B cell (primary cell): ENCODE results near the gene NTN1. TPM values are rescaled to one million over a fixed set of nuclear protein-coding genes. Genes with fewer than 3 reads are reported as not detected.
"Not testable (repeated sequence)": the region's sequence is repeated elsewhere in the genome, so short reads cannot be mapped to it uniquely, and the experiment has no call there.

Source experiments
- ATAC-seq: fragments of 200-7000 bp; cut with Tn5 transposase; one replicate; pipeline ENCODE4 v1.10.0; 2021; ENCODE audit warnings: low read depth, mild to moderate bottlenecking, moderate number of reproducible peaks, moderate library complexity
- CTCF ChIA-PET: fragments of 350-600 bp; sonication (Branson Sonifier 250); formaldehyde crosslinking; loops from one replicate; lab custom pipeline; 2021; ENCODE audit warnings: antibody characterized with exemption, inconsistent platforms; lab: Charles Lee
- POLR2A ChIA-PET: fragments of 350-600 bp; sonication (Branson Sonifier 250); formaldehyde crosslinking; loops from one replicate; lab custom pipeline; 2021; ENCODE audit warnings: antibody characterized with exemption; lab: Charles Lee
- DNase-seq: peaks from one replicate; pipeline ENCODE4 v3.0.0; 2013
- H2AFZ ChIP-seq: 2 replicates; pipeline ENCODE4 v1.6.1; 2012; ENCODE audit warnings: mild to moderate bottlenecking, low read depth, low read length; ENCODE audit not compliant: insufficient read depth, poor library complexity, severe bottlenecking
- H3K27ac ChIP-seq, 2 donors: 1 replicate in 1 of 2; 2 replicates in 1 of 2; pipeline ENCODE4 v1.5.1; 2012 to 2013; ENCODE audit warnings: low read length in 2 of 2, mild to moderate bottlenecking in 2 of 2, moderate library complexity in 1 of 2
- H3K27me3 ChIP-seq, 4 experiments: fragments of 200-600 bp in 1 of 4; sonication (generic) in 1 of 4; replicated peaks in 1 of 4; 1 replicate in 2 of 4; 2 replicates in 2 of 4; pipeline versions ENCODE4 v1.6.1 to v1.7.0; 2013 to 2016; ENCODE audit warnings: low read length in 3 of 4, mild to moderate bottlenecking in 2 of 4, mixed read lengths in 1 of 4, moderate library complexity in 1 of 4; ENCODE audit not compliant: insufficient read depth in 4 of 4, control insufficient read depth in 3 of 4; ENCODE audit errors: control extremely low read depth in 1 of 4
- H3K36me3 ChIP-seq, 2 experiments: replicated peaks in 1 of 2; 1 replicate in 1 of 2; 2 replicates in 1 of 2; pipeline versions ENCODE4 v1.6.1 to v1.7.1; 2013; ENCODE audit warnings: low read length in 1 of 2; ENCODE audit not compliant: insufficient read depth in 2 of 2, control insufficient read depth in 1 of 2; ENCODE audit errors: control extremely low read depth in 1 of 2, extremely low read depth in 1 of 2
- H3K4me1 ChIP-seq, 2 donors: fragments of 200-600 bp in 1 of 2; sonication (generic) in 1 of 2; 1 replicate in 1 of 2; 2 replicates in 1 of 2; pipeline versions ENCODE4 v1.5.1 to v1.6.1; 2013 to 2017; ENCODE audit warnings: low read length in 2 of 2; ENCODE audit not compliant: control insufficient read depth in 2 of 2, insufficient read depth in 2 of 2
- H3K4me2 ChIP-seq: replicated peaks from 2 replicates; pipeline ENCODE3; 2012; ENCODE audit warnings: mild to moderate bottlenecking, low read depth, low read length; ENCODE audit not compliant: poor library complexity, severe bottlenecking
- H3K4me3 ChIP-seq, 5 experiments: fragments of 200-600 bp in 1 of 5; sonication (generic) in 1 of 5; 1 replicate in 3 of 5; 2 replicates in 2 of 5; pipeline versions ENCODE4 v1.5.1 to v1.7.0; 2011 to 2016; ENCODE audit warnings: low read length in 4 of 5, mild to moderate bottlenecking in 4 of 5, low read depth in 2 of 5, control low read depth in 1 of 5, moderate library complexity in 1 of 5; ENCODE audit not compliant: insufficient read depth in 1 of 5; ENCODE audit errors: control extremely low read depth in 1 of 5, extremely low read depth in 1 of 5
- H3K79me2 ChIP-seq: fragments of 200-600 bp; sonication (generic); one replicate; pipeline ENCODE4 v1.6.0; 2016; ENCODE audit warnings: low read length; ENCODE audit not compliant: control insufficient read depth, insufficient read depth
- H3K9ac ChIP-seq: fragments of 200-600 bp; sonication (generic); 2 replicates; pipeline ENCODE4 v1.6.1; 2017; ENCODE audit warnings: mild to moderate bottlenecking, low read length, moderate library complexity
- H3K9me3 ChIP-seq, 3 donors: one replicate each; pipeline versions ENCODE4 v1.6.1 to v1.7.1; 2013; ENCODE audit warnings: low read length in 2 of 3; ENCODE audit not compliant: control insufficient read depth in 2 of 3, insufficient read depth in 1 of 3; ENCODE audit errors: control extremely low read depth in 1 of 3
- H4K20me1 ChIP-seq: 2 replicates; pipeline ENCODE4 v1.6.0; 2012; ENCODE audit warnings: mild to moderate bottlenecking, low read length; ENCODE audit not compliant: insufficient read depth, control insufficient read depth, poor library complexity, severe bottlenecking
- H3K27ac Mint-ChIP-seq: one replicate; pipeline ENCODE4 v1.8.0; 2021; ENCODE audit warnings: mixed read lengths
- H3K27me3 Mint-ChIP-seq: one replicate; pipeline ENCODE4 v1.8.0; 2021; ENCODE audit warnings: mixed read lengths
- H3K4me1 Mint-ChIP-seq: one replicate; pipeline ENCODE4 v1.8.0; 2021; ENCODE audit warnings: mixed read lengths
- H3K4me3 Mint-ChIP-seq: one replicate; pipeline ENCODE4 v1.8.0; 2021; ENCODE audit warnings: mixed read lengths
- H3K9me3 Mint-ChIP-seq: one replicate; pipeline ENCODE4 v1.8.0; 2022; ENCODE audit warnings: mixed read lengths; ENCODE audit not compliant: insufficient read depth
- CTCF ChIP-seq: fragments of 200-600 bp; IDR thresholded peaks from one replicate; pipeline ENCODE4 v1.8.0; 2022; ENCODE audit warnings: antibody characterized with exemption, mild to moderate bottlenecking
- EZH2 ChIP-seq: IDR thresholded peaks from 2 replicates; pipeline ENCODE4 v1.6.1; 2012; ENCODE audit warnings: borderline replicate concordance, low read depth, mild to moderate bottlenecking, moderate library complexity, low read length; ENCODE audit not compliant: insufficient read depth, poor library complexity, severe bottlenecking
- WGBS: methylation state at CpG from one replicate; pipeline ENCODE4 v1.1.5; 2013; ENCODE audit warnings: missing lambda C conversion rate; ENCODE audit not compliant: insufficient coverage; 5-methylcytosine and 5-hydroxymethylcytosine counted together
- intact Hi-C: fragments of 100-400 bp; cut with micrococcal nuclease; formaldehyde crosslinking; loops from one replicate; pipeline ENCODE4 v1.10.0; 2022
- polyA plus RNA-seq: library from polyadenylated mRNA; depleted of rRNA; stranded (reverse); fragments of >200 nt; gene quantifications from 2 replicates; pipeline ENCODE4 v1.2.3, GENCODE V29; 2012
- total RNA-seq, 2 donors: library from RNA; stranded (reverse); fragments of 120-200 nt in 1 of 2; gene quantifications; 1 replicate in 1 of 2; 2 replicates in 1 of 2; pipeline versions ENCODE4 v1.2.3 to v1.2.4, GENCODE V29; 2013 to 2022

NTN1 gene
- total and polyA plus RNA-seq, 2 donors (not counting 1 experiment from before 2014, with no cell fraction given): 0.10 to 0.25 TPM

- H3K27me3 Mint-ChIP-seq: peaks cover 11% of the 10 kb centered on the region
- CTCF ChIA-PET: no interaction called here
- no peak overlapping the region for H3K4me2 ChIP-seq
- no peak overlapping the region for H3K27ac Mint-ChIP-seq
- ATAC-seq: no peak
- no peaks in the 10 kb centered on the region for H3K27me3 ChIP-seq
- H3K9me3 ChIP-seq: peaks cover 0 to 7% (median 3%) of the 10 kb centered on the region in 3 donors
- intact Hi-C loops: no loop called here
- no peak overlapping the region for H2AFZ ChIP-seq
- POLR2A ChIA-PET: no interaction called here
- no peaks in the 10 kb centered on the region for H3K36me3 ChIP-seq
- no peak for DNase-seq
- H3K4me1 Mint-ChIP-seq: peaks cover 4% of the 10 kb centered on the region
- no peak overlapping the region for H3K27ac ChIP-seq
- no peak overlapping the region for H3K4me3 ChIP-seq
- no peak for TF ChIP-seq EZH2
- H3K79me2 ChIP-seq: no peaks in the 10 kb centered on the region
- H3K9ac ChIP-seq: no peak overlapping the region
- no peaks in the 10 kb centered on the region for H4K20me1 ChIP-seq
- 95% methylated on average over 17 of the region's 18 CpGs for WGBS
- no peaks in the 10 kb centered on the region for H3K9me3 Mint-ChIP-seq
- no peaks in the 10 kb centered on the region for H3K4me1 ChIP-seq
- H3K4me3 Mint-ChIP-seq: no peak overlapping the region
These were observed 83.2 kb downstream of the NTN1 start for GRCh38 chr17:9104370-9105041.

- CTCF ChIA-PET: no interaction called here
- Histone ChIP-seq H3K9me3 (peaks cover 0 to 7% (median 3%) of the 10 kb centered on the region in 3 donors), H3K27ac (no peak overlapping the region), H3K4me1 (no peaks in the 10 kb centered on the region), H2AFZ (no peak overlapping the region), H3K27me3 (no peaks in the 10 kb centered on the region), H3K4me3 (no peak overlapping the region), H3K4me2 (no peak overlapping the region), H3K9ac (no peak overlapping the region), H4K20me1 (no peaks in the 10 kb centered on the region), H3K79me2 (no peaks in the 10 kb centered on the region), H3K36me3 (no peaks in the 10 kb centered on the region)
- 95% methylated on average over 6 of the region's 9 CpGs for WGBS
- H3K27ac Mint-ChIP-seq: no peak overlapping the region
- ATAC-seq (no peak), DNase-seq (no peak)
- H3K4me1 Mint-ChIP-seq: peaks cover 4% of the 10 kb centered on the region
- H3K27me3 Mint-ChIP-seq: peaks cover 11% of the 10 kb centered on the region
- intact Hi-C loops: no loop called here
- TF ChIP-seq CTCF (no peak), EZH2 (no peak)
- no peaks in the 10 kb centered on the region for H3K9me3 Mint-ChIP-seq
- POLR2A ChIA-PET: no interaction called here
- no peak overlapping the region for H3K4me3 Mint-ChIP-seq
These were observed 84.0 kb downstream of the NTN1 start for GRCh38 chr17:9105068-9105868.

- DNase-seq, ATAC-seq, H3K9me3 ChIP-seq, H4K20me1 ChIP-seq, H2AFZ ChIP-seq, H3K9ac ChIP-seq, POLR2A ChIA-PET, H3K36me3 ChIP-seq, H3K27me3 ChIP-seq, H3K4me2 ChIP-seq, H3K4me3 ChIP-seq, H3K4me1 Mint-ChIP-seq, H3K9me3 Mint-ChIP-seq, H3K27ac Mint-ChIP-seq, H3K27me3 Mint-ChIP-seq, H3K79me2 ChIP-seq, intact Hi-C loops, H3K27ac ChIP-seq, H3K4me3 Mint-ChIP-seq, CTCF ChIA-PET, H3K4me1 ChIP-seq: not testable (repeated sequence)
- WGBS: 85% methylated on average over 8 of the region's 9 CpGs
These were observed 85.0 kb downstream of the NTN1 start for GRCh38 chr17:9106278-9106677.
